22Rv1 (cell line): ENCODE data around the gene TRAM2.

Experiments used
- H3K27ac ChIP-seq: fragments of 450-650 bp; 2 replicates; pipeline ENCODE4 v1.5.1; 2017
- ZFX ChIP-seq: fragments of 450-650 bp; IDR thresholded peaks from 2 replicates; pipeline ENCODE4 v1.6.1; 2017; ENCODE audit warnings: antibody characterized with exemption, borderline replicate concordance
- TF ChIP-seq, protein P1 (sequence below): fragments of 450-650 bp; IDR thresholded peaks from 2 replicates; pipeline ENCODE4 v1.5.1; 2017; ENCODE audit warnings: mild to moderate bottlenecking

The TRAM2 gene

DNA sequence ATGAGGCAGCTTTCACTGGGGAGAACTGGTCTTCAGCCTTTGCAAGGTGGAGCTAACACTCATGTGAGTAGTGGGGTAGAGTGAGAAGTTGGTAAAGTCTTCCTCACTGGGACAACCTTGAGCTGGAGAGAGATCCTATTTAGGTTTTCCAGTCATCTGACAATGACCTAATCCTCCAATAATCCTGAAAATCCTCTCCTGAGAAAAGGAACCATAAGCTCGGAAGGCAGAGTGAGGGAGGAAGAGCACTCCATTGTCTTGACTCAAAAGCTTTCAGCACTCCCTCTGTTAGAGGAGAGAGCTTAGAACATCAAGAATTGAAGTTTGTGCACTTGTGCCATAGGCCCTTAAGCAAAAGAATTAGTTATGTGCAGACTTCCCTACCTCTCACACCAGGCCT lies 77.8 kb downstream of the TRAM2 start:
- no peak overlapping the region for H3K27ac ChIP-seq
- TF ChIP-seq, protein P1, sequence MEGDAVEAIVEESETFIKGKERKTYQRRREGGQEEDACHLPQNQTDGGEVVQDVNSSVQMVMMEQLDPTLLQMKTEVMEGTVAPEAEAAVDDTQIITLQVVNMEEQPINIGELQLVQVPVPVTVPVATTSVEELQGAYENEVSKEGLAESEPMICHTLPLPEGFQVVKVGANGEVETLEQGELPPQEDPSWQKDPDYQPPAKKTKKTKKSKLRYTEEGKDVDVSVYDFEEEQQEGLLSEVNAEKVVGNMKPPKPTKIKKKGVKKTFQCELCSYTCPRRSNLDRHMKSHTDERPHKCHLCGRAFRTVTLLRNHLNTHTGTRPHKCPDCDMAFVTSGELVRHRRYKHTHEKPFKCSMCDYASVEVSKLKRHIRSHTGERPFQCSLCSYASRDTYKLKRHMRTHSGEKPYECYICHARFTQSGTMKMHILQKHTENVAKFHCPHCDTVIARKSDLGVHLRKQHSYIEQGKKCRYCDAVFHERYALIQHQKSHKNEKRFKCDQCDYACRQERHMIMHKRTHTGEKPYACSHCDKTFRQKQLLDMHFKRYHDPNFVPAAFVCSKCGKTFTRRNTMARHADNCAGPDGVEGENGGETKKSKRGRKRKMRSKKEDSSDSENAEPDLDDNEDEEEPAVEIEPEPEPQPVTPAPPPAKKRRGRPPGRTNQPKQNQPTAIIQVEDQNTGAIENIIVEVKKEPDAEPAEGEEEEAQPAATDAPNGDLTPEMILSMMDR = no peak
- TF ChIP-seq ZFX = no peak

DNA sequence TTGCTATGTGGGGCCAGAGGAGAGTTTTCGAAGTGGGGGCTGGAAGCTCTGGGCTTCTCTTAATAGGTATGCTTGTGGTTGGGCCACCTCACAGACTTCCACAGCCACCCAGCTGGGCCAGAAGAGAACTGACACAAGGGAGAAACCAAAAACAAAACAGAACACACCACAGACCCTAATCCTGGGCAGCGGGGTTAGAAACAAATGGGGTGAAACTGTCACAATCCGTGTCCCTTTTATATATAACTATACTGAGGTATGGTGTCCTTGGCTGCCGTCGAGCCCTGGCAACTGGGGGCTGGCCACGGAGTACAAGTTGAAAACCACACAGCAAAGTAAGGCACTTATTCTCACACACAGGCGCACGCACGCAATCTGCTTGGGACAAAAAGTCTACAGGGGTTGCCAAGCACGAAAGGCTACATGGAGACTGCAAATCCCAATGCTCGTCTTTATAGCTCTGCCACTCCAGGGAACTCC lies 78.3 kb downstream of the TRAM2 start:
- no peak overlapping the region for H3K27ac ChIP-seq
- TF ChIP-seq, protein P1 = no peak
- TF ChIP-seq ZFX = no peak

DNA sequence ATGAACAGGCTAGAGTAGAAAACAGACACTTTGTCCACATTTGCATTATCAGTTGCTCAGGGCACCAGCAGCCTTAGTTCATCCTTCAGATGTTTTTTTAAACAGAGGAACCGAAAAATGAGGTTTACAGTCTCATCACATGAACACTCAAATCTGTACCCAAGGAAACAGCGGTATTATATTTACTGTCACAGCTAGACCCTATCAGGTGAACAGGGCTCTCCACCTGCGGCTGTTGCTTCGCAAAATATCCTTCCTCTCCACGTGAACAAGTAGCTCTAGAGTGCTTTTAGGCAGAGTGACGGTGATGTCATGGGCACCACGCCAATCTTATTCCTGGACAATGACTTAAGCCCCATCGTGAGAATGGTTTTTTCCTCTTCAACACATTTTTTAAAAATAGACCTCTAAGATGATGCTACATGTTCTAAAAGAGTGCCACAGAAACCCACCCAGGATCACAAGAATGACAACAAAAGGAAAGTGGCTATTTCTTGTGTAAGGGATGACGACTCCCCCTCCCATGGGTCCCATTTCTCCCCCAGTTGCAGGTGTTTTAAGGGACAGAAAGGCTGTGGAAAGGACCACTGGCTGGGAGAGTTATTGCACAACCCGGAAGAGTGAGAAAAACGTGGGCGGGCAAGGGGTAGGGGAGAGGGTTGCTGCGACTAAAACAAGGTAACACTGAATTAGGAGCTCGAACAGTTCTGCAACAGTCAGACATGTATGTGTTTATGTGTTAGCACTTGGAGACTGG lies 79.0 kb downstream of the TRAM2 start:
- H3K27ac ChIP-seq = no peak overlapping the region
- TF ChIP-seq, protein P1 = no peak
- TF ChIP-seq ZFX = no peak

DNA sequence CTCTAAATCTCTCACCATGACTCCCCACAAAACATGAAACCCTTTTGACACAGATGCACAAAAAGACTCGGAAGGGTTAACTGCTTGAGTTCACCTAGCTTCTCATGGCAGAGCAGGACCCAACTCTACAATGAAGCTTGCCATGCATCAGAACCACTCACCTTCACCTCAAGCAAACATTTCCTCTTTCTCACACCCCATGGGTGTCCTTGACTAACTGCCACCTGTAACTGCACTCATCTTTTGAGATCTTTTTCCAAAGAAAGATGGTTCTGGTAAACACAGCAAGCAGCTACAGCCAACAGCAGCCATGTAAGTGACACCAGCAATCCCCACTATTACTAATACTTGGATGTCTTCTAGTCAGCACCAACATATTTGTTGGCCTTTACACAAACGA lies 80.2 kb downstream of the TRAM2 start:
- no peak overlapping the region for H3K27ac ChIP-seq
- no peak for TF ChIP-seq ZFX
- TF ChIP-seq, protein P1 = no peak

DNA sequence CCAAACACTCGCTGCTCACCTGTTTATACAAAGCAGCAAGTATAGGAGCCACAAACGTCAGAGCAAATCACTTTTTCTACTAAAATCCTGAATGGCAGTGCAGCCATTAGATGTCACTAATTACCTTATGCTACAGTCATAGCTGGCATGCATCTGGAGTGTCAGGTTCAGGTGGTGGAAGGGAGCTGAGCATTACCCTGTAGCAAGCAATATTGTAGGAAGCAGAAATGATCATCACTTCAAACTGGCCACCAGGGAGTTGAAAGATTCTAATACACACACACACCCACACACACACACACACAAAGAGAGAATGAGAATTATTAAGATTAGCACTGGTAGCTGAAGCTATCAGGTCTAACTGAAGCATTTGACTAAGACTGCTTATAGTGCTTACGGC lies 80.9 kb downstream of the TRAM2 start:
- H3K27ac ChIP-seq = no peak overlapping the region
- TF ChIP-seq, protein P1 = no peak
- TF ChIP-seq ZFX = no peak

DNA sequence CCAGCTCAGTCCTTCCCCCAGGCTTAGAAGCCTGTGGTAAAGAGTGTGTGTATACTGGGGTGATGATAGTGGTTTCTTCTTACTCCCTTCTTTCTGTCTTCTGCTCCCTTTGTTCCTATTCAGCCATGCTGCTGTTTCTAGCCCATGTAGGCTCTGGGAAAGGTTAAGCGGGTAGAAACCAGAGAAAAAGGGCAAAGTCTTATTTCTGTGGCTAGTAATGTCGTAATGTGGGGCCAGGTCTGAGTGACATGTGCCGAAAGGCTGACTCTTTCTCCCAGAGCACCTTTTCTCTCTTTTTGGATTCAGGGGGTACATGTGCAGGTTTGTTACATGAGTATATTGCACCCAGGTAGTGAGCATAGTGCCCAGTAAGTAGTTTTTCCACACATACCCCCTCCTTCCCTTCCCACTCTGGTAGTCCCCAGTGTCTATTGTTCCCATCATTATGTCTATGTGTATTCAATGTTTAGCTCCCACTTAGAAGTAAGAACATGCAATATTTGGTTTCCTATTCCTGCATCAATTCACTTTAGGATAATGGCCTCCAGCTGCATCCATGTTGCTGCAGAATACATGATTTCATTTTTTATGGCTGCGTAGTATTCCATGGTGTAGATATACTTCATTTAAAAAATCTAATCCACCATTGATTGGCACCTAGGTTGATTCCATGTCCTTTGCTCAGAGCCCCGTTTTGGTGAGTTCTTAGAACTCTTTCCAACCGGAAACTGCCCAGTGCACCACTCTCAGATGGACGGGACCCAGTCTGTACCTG lies 82.4 kb downstream of the TRAM2 start:
- no peak for TF ChIP-seq ZFX
- TF ChIP-seq, protein P1 = no peak
- no peak overlapping the region for H3K27ac ChIP-seq

DNA sequence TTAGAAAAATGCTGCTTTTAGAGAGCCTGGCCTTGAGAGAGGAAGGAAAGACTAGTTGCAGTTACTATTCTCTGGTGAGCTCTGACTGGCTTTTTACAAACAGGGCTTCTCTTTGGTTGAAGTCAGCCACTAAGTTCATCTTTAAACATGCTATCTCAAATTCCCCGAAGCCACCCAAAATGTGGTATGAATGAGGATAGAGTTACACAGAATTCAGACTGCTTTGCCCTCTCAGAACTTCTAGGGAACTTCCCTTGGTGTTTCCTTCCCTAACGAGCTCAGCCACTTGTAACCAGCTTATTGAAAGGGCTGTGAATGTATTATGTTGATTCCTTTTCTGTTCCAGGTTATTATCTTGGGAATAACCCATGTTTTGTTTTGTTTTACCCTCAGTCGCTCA lies 83.2 kb downstream of the TRAM2 start:
- H3K27ac ChIP-seq = no peak overlapping the region
- TF ChIP-seq, protein P1 = no peak
- TF ChIP-seq ZFX = no peak
